ENCODE data around the gene PTCH1.

PTCH1 gene

DNA sequence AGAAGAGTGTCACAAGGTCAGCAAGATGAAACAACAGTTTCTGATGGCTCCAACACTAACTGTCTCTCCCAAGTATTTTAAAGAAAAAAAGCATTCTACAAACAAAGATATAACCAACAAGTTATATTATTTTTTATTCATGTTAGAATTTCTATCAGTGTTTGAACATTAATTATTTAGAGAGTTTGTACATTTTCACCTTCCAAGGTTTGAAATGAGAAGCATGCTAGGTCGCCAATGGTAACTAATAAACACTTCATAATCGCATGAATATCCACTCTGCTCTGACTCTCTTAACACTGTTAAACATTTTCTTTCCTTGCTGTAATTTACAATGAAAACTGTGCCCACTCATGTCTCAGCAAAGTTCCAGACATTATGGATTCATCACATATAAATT lies 73.5 kb downstream of the PTCH1 start:
- Histone ChIP-seq H3K27me3 (no peaks in the 10 kb centered on the region), H3K4me3 (ENCODE audit: low read depth, low read length) (no peak overlapping the region), H3K36me3 (peaks cover 42% of the 10 kb centered on the region), H3K9me3 (no peaks in the 10 kb centered on the region), H3K4me1 (no peaks in the 10 kb centered on the region; the same call in 1 of the 2 replicates)
- no peak for DNase-seq
- TF ChIP-seq, protein P1, sequence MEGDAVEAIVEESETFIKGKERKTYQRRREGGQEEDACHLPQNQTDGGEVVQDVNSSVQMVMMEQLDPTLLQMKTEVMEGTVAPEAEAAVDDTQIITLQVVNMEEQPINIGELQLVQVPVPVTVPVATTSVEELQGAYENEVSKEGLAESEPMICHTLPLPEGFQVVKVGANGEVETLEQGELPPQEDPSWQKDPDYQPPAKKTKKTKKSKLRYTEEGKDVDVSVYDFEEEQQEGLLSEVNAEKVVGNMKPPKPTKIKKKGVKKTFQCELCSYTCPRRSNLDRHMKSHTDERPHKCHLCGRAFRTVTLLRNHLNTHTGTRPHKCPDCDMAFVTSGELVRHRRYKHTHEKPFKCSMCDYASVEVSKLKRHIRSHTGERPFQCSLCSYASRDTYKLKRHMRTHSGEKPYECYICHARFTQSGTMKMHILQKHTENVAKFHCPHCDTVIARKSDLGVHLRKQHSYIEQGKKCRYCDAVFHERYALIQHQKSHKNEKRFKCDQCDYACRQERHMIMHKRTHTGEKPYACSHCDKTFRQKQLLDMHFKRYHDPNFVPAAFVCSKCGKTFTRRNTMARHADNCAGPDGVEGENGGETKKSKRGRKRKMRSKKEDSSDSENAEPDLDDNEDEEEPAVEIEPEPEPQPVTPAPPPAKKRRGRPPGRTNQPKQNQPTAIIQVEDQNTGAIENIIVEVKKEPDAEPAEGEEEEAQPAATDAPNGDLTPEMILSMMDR (IDR thresholded peaks at IDR 0.05; ENCODE audit: low read depth, low read length): no peak

DNA sequence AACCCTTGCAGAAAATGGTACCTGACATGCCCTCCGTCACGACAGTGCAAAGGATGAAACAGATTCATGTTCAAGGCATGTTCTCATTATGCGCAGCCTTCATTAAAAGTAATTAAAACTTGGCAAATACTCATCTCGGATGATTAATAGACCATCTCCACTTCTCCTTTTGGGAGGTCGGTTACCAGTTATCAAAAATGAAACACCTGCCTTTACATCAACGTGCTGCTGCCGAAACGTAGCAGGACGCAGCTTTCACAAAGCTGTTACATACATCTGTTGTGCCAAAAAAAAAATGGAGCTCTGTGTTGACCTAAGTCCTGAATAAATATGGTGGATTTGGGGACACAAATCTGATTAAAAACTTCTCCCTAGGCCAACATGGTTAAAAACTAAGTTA lies 75.7 kb downstream of the PTCH1 start:
- TF ChIP-seq, protein P1 (IDR thresholded peaks at IDR 0.05; ENCODE audit: low read depth, low read length): no peak
- Histone ChIP-seq H3K36me3 (peaks cover 20% of the 10 kb centered on the region), H3K27me3 (no peaks in the 10 kb centered on the region), H3K4me1 (no peaks in the 10 kb centered on the region; the same call in 1 of the 2 replicates), H3K4me3 (ENCODE audit: low read depth, low read length) (no peak overlapping the region), H3K9me3 (no peaks in the 10 kb centered on the region)
- no peak for DNase-seq

DNA sequence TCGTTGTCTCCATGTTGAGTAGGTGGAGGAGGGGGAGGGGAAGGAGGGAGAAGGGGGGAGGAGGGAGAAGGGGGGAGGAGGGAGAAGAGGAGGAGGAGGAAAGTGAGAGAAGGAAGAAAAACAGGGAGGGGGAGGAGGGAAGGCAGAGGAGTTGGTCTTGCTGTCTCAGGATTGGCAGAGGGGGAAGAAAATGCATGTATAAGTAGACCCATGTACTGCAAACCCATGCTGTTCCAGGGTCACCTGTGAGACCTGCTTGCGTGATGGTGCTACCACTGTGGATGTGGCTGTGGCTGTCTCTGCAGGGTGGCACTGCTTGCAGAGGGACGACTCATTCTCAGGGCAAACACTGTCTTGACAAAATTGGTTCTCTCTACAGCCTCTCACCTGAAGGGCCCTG lies 76.3 kb downstream of the PTCH1 start:
- Histone ChIP-seq H3K4me3 (ENCODE audit: low read depth, low read length) (no peak overlapping the region), H3K9me3 (no peaks in the 10 kb centered on the region), H3K4me1 (no peaks in the 10 kb centered on the region; the same call in 1 of the 2 replicates), H3K36me3 (peaks cover 16% of the 10 kb centered on the region), H3K27me3 (no peaks in the 10 kb centered on the region)
- TF ChIP-seq, protein P1 (IDR thresholded peaks at IDR 0.05; ENCODE audit: low read depth, low read length): no peak
- DNase-seq: no peak

DNA sequence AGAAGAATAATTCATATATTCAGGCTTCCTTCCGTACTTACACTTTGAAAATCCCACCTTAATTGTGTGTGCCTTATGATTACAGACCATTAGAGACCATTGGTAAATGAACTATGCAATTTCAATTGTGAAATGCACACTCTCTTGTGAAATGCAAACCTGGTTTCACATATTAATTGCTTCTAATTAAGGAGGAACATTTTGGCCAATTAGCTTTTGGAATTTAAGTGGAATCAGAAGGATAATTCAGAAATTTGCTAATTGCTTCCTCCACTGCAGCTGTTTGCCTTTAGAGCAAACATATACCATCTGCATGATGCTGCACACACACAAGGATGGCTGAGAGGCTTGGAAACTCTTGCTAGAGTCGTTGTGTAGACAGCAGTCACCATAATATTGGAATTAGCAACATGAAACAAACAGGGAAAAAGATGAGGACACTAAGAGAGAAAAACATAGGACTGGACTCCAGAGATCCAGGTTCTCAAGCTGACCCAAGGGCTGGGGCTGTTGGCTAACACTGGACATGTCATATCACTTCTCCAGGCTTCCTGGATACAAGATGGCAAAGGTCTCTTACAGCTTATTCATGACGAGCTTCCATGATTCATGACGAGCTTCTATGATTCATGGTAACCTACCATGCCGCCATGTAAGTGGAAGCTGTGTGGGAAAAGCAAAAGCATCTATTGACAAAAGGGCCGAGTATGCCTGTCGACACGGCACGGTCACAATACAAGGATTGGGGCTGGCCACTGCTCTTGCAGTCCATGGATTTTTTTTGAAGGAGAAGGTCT lies 78.0 kb downstream of the PTCH1 start:
- Histone ChIP-seq H3K9me3 (no peaks in the 10 kb centered on the region), H3K36me3 (peaks cover 10% of the 10 kb centered on the region; the same call in 1 of the 2 replicates), H3K4me3 (ENCODE audit: low read depth, low read length) (no peak overlapping the region), H3K4me1 (no peaks in the 10 kb centered on the region; the same call in 1 of the 2 replicates), H3K27me3 (no peaks in the 10 kb centered on the region)
- no peak for DNase-seq
- TF ChIP-seq, protein P1 (IDR thresholded peaks at IDR 0.05; ENCODE audit: low read depth, low read length): no peak

DNA sequence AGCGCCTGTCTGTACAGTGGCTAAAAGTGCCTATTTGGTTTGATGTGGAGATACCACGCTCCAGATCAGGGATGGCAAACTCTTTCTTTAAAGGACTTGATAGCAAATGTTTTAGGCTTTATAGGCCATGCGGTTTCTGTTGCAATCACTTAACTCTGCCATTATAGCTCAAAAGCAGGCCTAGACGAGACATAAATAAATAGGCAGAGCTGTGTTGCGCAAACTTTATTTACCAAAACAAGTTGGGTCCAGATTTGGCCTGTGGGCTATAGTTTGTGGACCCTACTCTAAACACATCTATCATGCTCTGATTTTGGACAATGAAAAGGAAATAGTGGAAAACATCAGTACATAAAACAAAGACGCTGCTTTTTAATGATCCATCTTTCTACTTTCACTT lies 79.2 kb downstream of the PTCH1 start:
- H3K36me3 ChIP-seq: peaks cover 4% of the 10 kb centered on the region; the same call in 1 of the 2 replicates
- H3K27me3 ChIP-seq: no peaks in the 10 kb centered on the region
- no peaks in the 10 kb centered on the region; the same call in 1 of the 2 replicates for H3K4me1 ChIP-seq
- DNase-seq: no peak
- TF ChIP-seq, protein P1 (IDR thresholded peaks at IDR 0.05; ENCODE audit: low read depth, low read length): no peak
- no peaks in the 10 kb centered on the region for H3K9me3 ChIP-seq
- no peak overlapping the region for H3K4me3 ChIP-seq (ENCODE audit: low read depth, low read length)

DNA sequence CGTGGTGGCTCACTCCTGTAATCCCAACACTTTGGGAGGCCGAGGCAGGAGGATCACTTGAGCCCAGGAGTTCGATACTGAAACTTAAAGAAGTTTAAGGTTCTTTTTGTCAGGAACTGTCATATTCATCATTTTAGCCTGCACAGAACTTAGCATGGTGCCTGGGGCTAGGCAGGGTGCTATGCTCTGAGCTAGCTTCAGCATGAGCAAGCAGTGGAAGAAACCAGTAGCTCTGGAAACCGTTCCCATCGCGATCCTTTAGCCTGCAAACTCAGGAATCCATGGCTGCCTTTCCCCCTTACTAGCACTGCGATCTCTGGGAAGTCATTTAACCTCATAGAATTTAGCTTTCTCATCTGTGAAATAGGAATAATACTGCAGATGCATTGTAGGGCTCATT lies 80.4 kb downstream of the PTCH1 start:
- H3K27me3 ChIP-seq: no peaks in the 10 kb centered on the region
- no peaks in the 10 kb centered on the region for H3K36me3 ChIP-seq
- no peak for DNase-seq
- H3K4me3 ChIP-seq (ENCODE audit: low read depth, low read length): no peak overlapping the region
- no peaks in the 10 kb centered on the region for H3K9me3 ChIP-seq
- TF ChIP-seq, protein P1 (IDR thresholded peaks at IDR 0.05; ENCODE audit: low read depth, low read length): no peak
- no peaks in the 10 kb centered on the region; the same call in 1 of the 2 replicates for H3K4me1 ChIP-seq

Measured in BE2C (cell line).